MG63 (cell line): ENCODE measurements around the gene NTM. TPM values are rescaled to one million over a fixed set of nuclear protein-coding genes. Genes with fewer than 3 reads are reported as not detected.

Experiments
- DNase-seq: peaks from one replicate; pipeline ENCODE4 v3.0.0-alpha.2; 2020
- H3K27me3 ChIP-seq: fragments of 250-450 bp; sonication (Bioruptor Pico); 2 replicates; pipeline ENCODE4 v1.5.1; 2020; ENCODE audit warnings: mild to moderate bottlenecking, moderate library complexity
- H3K36me3 ChIP-seq: fragments of 250-450 bp; sonication (Bioruptor Pico); 2 replicates; pipeline ENCODE4 v1.5.1; 2020; ENCODE audit warnings: mild to moderate bottlenecking, moderate library complexity
- H3K4me3 ChIP-seq: fragments of 250-450 bp; sonication (Bioruptor Pico); 2 replicates; pipeline ENCODE4 v1.5.1; 2020; ENCODE audit warnings: mild to moderate bottlenecking, moderate library complexity
- H3K9me3 ChIP-seq: fragments of 250-450 bp; sonication (Bioruptor Pico); 2 replicates; pipeline ENCODE4 v1.5.1; 2020; ENCODE audit warnings: mild to moderate bottlenecking, moderate library complexity
- total RNA-seq: library from RNA; depleted of rRNA; stranded (reverse); fragments of >200 nt; shearing (Covaris generic); gene quantifications from 2 replicates; pipeline ENCODE4 v1.2.3, GENCODE V29; 2014; ENCODE audit warnings: low replicate concordance

Gene NTM
- total RNA-seq, 1 experiment from 2014 or later, result 4.0 TPM

DNA sequence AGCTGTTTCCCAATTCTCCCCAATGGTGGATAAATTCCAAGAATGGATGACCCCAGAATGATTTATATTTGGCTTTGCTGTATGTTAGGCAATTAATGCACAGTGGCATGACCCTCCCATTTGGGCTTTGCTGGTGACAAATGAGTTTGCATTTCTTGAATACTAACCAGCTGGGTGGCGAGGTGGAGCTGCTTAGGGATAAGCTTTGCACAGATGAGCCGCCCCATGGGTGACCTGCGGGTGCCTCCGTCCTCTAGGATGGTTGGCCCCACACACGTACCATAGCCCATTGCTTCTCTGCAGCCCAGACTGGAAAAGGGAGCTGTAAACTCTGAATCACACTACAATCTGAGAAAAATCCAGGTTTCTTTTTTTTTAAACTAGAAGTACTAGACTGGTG is 94.6 kb downstream of the NTM start:
- Histone ChIP-seq H3K9me3 (no peaks in the 10 kb centered on the region), H3K4me3 (no peak overlapping the region), H3K36me3 (no peaks in the 10 kb centered on the region), H3K27me3 (no peaks in the 10 kb centered on the region)
- DNase-seq, result no peak

- Histone ChIP-seq H3K27me3 (no peaks in the 10 kb centered on the region), H3K4me3 (no peak overlapping the region), H3K36me3 (no peaks in the 10 kb centered on the region), H3K9me3 (no peaks in the 10 kb centered on the region)
- DNase-seq, result no peak
Observed at GRCh38 chr11:131465746-131466145, 95.3 kb downstream of the NTM start.

DNA sequence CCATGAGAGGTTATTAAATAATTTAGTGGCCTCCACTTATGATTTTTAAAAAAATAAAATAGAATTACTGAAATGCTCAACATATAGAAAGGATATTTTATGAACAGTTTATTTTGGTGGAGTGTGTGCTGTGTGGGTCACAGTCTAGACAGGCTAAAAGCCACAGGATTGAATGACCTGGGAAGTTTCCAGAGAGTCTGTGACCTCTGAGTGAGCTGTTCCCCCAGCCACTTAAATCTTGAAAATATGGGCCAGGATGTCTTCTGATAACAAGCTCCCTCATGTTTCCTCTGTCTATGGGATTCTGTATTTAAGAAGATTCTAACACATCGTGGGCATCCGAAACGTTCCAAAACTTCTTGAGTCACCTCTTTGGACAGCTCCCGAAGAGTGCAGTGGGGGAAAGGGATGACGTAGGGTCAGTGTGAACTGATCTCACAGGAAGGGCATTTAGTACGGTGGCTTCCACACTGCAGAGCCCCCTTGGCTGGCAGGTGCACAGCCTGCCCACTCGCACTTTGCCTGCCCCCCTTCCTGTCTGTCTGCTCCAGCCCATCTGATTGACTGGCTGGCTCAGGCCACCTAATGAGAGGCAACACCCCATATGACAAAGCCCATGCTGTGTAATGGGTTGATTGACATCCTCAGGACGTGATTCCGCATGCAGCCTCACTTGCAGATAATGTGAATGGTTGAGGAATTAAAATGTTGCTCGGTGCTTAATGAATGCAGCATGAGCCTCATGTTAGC is 97.4 kb downstream of the NTM start:
- Histone ChIP-seq H3K9me3 (no peaks in the 10 kb centered on the region), H3K27me3 (no peaks in the 10 kb centered on the region)
- DNase-seq, result no peak

DNA sequence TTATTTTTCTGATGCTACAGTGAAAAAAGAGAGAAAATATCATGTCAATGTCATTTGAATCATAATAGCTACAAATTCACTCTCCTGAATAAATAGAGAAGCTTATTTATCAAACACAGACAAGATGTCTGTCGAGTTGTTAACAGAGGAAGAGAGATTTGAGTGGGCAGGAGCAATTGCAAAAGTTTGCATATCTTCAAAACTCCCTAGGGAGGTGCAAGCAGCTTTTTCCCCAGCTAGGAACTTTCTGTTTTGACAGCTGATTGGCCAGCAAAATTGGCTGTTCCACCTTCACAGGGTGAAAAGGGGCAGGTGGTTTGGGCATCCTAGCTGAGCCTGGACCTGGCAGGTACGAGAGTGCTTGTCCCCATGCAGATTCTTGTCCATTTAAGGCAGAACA is 98.2 kb downstream of the NTM start:
- H3K4me3 ChIP-seq, result no peak overlapping the region
- no peaks in the 10 kb centered on the region for H3K36me3 ChIP-seq
- no peak for DNase-seq
- no peaks in the 10 kb centered on the region for H3K9me3 ChIP-seq
- no peaks in the 10 kb centered on the region for H3K27me3 ChIP-seq

More for the DNA sequence above, 97.4 kb downstream of the NTM start:
- Histone ChIP-seq H3K4me3 (no peak overlapping the region), H3K36me3 (no peaks in the 10 kb centered on the region)

- H3K9me3 ChIP-seq, result no peaks in the 10 kb centered on the region
- H3K4me3 ChIP-seq, result no peak overlapping the region
- no peaks in the 10 kb centered on the region for H3K27me3 ChIP-seq
- no peak for DNase-seq
- H3K36me3 ChIP-seq, result no peaks in the 10 kb centered on the region
Observed at GRCh38 chr11:131470216-131470925, 100.0 kb downstream of the NTM start.

- DNase-seq, result no peak
- Histone ChIP-seq H3K36me3 (no peaks in the 10 kb centered on the region), H3K9me3 (no peaks in the 10 kb centered on the region), H3K4me3 (no peak overlapping the region), H3K27me3 (no peaks in the 10 kb centered on the region)
Observed at GRCh38 chr11:131471976-131472375, 101.6 kb downstream of the NTM start.

- no peak for DNase-seq
- no peaks in the 10 kb centered on the region for H3K36me3 ChIP-seq
- H3K27me3 ChIP-seq, result no peaks in the 10 kb centered on the region
- H3K4me3 ChIP-seq, result no peak overlapping the region
- H3K9me3 ChIP-seq, result no peaks in the 10 kb centered on the region
Observed at GRCh38 chr11:131474947-131475346, 104.5 kb downstream of the NTM start.

DNA sequence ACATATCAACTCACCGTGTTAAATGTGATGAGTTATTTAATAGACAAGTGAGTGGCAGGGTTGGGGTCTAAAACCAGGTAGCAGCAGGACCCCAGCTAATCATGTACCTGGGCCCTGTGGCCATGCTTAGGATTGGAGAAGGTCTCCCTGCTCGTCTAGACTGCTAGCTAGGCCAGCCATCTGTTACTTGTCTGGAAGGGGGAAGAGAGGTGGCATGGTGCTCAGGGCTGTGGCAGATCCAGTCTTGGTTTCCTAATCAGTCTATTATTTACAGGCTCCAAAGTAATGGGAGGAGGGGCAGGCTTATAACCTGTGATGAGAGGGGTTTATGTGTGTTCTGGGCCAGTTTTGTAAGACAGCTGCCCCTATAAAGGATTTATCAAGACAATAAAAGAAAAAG is 105.9 kb downstream of the NTM start:
- Histone ChIP-seq H3K4me3 (no peak overlapping the region), H3K36me3 (no peaks in the 10 kb centered on the region), H3K9me3 (no peaks in the 10 kb centered on the region), H3K27me3 (no peaks in the 10 kb centered on the region)
- DNase-seq, result no peak

DNA sequence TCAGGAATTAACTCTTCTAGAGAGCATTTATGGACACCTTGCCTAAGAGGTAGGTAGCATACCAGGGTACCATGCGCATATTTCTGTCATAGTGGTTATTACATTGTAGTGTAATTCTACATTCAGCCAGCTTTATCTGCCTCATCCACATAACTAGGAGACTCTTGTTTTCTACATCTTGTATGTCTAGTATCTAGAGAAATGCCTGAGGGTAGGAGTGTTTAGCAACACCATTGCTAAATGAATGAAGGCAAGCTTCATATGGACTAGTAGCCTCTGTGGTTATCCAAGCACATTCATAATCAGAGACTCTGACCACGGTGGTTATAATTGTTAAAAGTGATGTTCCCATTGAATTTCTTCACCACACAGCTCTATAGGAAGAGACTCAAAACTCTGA is 107.9 kb downstream of the NTM start:
- Histone ChIP-seq H3K36me3 (no peaks in the 10 kb centered on the region), H3K9me3 (no peaks in the 10 kb centered on the region), H3K4me3 (no peak overlapping the region), H3K27me3 (no peaks in the 10 kb centered on the region)
- DNase-seq, result no peak

GRCh38 chr11:131481303-131481702 is 110.9 kb downstream of the NTM start:
- Histone ChIP-seq H3K4me3 (no peak overlapping the region), H3K27me3 (no peaks in the 10 kb centered on the region), H3K9me3 (no peaks in the 10 kb centered on the region), H3K36me3 (no peaks in the 10 kb centered on the region)
- no peak for DNase-seq

GRCh38 chr11:131481971-131482370 is 111.6 kb downstream of the NTM start:
- no peaks in the 10 kb centered on the region for H3K36me3 ChIP-seq
- H3K9me3 ChIP-seq, result no peaks in the 10 kb centered on the region
- no peak overlapping the region for H3K4me3 ChIP-seq
- H3K27me3 ChIP-seq, result no peaks in the 10 kb centered on the region
- no peak for DNase-seq

DNA sequence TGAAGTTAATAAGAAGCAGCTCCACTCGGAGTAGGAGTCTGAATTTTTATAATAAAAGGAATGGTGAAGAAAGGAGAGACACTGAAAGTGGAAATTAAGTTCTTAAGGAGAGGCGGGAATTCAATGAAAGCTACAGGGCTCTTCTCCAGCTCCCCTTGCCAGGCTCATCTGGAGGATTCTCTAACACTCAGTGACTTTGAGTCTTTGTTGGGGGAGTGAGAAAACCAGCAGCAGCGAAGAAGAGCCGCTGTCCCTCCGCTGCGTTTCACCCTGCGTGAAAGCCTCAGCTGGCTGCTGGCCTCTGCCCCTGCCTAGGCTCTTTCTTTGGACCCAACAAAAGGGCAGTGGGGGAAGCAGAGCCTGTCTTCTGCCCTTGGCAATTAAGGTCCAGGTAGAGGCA is 113.0 kb downstream of the NTM start:
- H3K9me3 ChIP-seq, result no peaks in the 10 kb centered on the region
- no peak for DNase-seq
- no peak overlapping the region for H3K4me3 ChIP-seq
- H3K36me3 ChIP-seq, result no peaks in the 10 kb centered on the region
- H3K27me3 ChIP-seq, result no peaks in the 10 kb centered on the region

GRCh38 chr11:131483877-131484276 is 113.5 kb downstream of the NTM start:
- no peaks in the 10 kb centered on the region for H3K9me3 ChIP-seq
- no peak overlapping the region for H3K4me3 ChIP-seq

GRCh38 chr11:131486100-131486499 is 115.7 kb downstream of the NTM start:
- no peaks in the 10 kb centered on the region for H3K36me3 ChIP-seq
- DNase-seq, result no peak
- H3K9me3 ChIP-seq, result no peaks in the 10 kb centered on the region
- H3K4me3 ChIP-seq, result no peak overlapping the region
- no peaks in the 10 kb centered on the region for H3K27me3 ChIP-seq

More at GRCh38 chr11:131483877-131484276, 113.5 kb downstream of the NTM start:
- H3K36me3 ChIP-seq, result no peaks in the 10 kb centered on the region
- DNase-seq, result no peak
- H3K27me3 ChIP-seq, result no peaks in the 10 kb centered on the region

DNA sequence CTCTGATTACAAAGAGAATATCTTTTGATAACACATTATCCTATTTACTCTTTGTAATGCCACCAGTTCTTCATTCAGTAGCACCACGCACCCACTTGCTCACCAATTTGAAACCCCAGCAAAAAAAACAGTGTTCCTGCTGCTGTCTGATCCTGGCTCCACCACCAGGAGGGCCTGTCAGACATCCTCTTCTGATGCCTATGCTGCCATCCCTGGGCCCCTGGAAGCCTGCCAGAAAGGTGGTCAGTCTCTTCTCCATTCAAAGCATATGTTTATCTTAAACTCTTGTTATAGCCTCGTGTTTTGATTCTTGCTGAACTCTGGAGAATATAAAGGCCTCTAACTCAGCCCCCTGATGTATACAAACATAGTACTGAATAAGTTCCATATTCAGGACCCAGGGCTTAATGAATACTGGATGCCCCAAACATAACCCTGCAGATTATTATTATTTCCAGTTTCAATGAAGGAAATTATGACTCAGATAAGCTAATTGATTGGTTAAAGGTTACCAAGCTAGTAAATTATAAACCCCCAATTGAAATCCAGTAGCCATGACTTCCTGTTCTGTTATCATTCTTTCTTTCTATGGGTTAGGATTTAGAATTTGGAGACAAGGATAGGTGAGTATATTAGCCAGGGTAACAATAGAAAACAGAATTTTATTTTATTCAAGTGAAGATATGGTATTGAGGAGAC is 116.7 kb downstream of the NTM start:
- no peaks in the 10 kb centered on the region for H3K9me3 ChIP-seq
- H3K36me3 ChIP-seq, result no peaks in the 10 kb centered on the region
- DNase-seq, result no peak
- no peak overlapping the region for H3K4me3 ChIP-seq
- H3K27me3 ChIP-seq, result no peaks in the 10 kb centered on the region

DNA sequence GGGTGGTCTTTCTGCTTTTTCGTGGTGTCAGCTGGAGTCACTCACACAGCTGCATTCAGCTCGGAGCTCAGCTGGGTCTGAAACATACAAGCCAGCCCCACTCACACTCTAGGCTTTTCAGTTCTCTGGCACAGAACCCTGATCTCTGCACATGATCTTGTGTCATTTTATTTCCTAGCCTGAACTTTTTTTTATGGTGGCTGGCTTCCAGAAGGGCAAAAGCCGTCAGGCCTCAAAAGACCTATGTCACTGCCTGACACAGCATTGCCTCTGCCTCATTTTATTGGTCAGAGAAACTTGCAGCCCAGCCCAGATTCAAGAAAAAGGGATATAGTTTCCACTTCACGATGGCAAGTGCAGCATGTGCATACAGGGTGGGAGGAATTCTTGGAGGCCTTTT is 117.8 kb downstream of the NTM start:
- no peaks in the 10 kb centered on the region for H3K36me3 ChIP-seq
- H3K27me3 ChIP-seq, result no peaks in the 10 kb centered on the region
- no peak for DNase-seq
- no peaks in the 10 kb centered on the region for H3K9me3 ChIP-seq
- H3K4me3 ChIP-seq, result no peak overlapping the region

- no peak for DNase-seq
- Histone ChIP-seq H3K36me3 (no peaks in the 10 kb centered on the region), H3K9me3 (no peaks in the 10 kb centered on the region), H3K27me3 (no peaks in the 10 kb centered on the region), H3K4me3 (no peak overlapping the region)
Observed at GRCh38 chr11:131491503-131491902, 121.1 kb downstream of the NTM start.
